Right renal pelvis (tissue), 4 donors: Measurements from ENCODE around the gene SHISA9. TPM values are rescaled to one million over a fixed set of nuclear protein-coding genes. Genes with fewer than 3 reads are reported as not detected.

Experiments
- DNase-seq, 4 donors: peaks; one replicate each; pipeline ENCODE4 v3.0.0-alpha.2; 2013; ENCODE audit warnings: low read depth in 4 of 4, low spot score in 3 of 4, missing footprints in 1 of 4
- polyA plus RNA-seq, 4 donors: library from polyadenylated mRNA; unstranded; fragments of 120-200 nt; gene quantifications; one replicate each; pipeline ENCODE4 v1.2.1, GENCODE V29; 2013; ENCODE audit not compliant: insufficient read length in 4 of 4

SHISA9 gene
- polyA plus RNA-seq, 4 donors: 3.8 to 5.2 (median 4.3) TPM

DNA sequence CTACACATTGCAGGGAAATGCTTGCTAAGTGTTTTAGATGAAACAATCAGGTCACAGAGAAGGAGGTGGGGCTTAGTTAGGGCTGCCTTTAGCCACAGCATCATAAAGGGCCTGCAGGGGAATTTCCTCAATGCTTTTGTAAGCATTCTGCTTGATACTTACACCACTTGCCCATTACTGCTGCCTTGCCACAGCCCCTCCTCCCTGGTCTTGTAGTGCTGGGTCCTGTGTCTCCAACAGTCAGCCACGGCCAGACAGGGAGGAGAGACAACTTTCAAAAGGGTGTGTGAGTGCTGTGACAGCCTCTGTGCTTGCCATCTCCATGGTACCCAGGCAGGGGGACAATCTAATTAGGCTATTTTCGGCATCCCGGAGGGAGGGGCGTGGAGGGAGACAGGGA lies 111.2 kb downstream of the SHISA9 start:
- DNase-seq: no peak

- no peak for DNase-seq
These were observed 111.6 kb downstream of the SHISA9 start for GRCh38 chr16:13013043-13013442.

- no peak for DNase-seq
These were observed 113.1 kb downstream of the SHISA9 start for GRCh38 chr16:13014476-13014875.

GRCh38 chr16:13018026-13018425 lies 116.6 kb downstream of the SHISA9 start:
- no peak for DNase-seq

DNA sequence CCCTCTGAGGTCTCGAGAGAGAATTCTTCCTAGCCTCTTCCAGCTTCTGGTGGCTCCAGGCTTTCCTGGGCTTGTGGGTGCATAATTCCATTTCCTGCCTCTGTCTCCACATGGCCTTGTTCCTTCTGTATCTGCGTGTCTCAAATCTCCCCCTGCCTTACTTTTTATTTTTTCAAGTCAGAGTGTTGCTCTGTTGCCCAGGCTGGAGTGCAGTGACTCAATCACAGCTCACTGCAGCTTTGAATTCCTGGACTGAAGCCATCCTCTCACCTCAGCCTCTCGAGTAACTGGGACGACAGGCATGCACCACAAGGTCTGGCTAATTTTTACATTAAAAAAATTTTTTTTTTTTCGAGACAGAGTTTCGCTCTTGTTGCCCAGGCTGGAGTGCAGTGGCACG lies 120.6 kb downstream of the SHISA9 start:
- DNase-seq: no peak

DNA sequence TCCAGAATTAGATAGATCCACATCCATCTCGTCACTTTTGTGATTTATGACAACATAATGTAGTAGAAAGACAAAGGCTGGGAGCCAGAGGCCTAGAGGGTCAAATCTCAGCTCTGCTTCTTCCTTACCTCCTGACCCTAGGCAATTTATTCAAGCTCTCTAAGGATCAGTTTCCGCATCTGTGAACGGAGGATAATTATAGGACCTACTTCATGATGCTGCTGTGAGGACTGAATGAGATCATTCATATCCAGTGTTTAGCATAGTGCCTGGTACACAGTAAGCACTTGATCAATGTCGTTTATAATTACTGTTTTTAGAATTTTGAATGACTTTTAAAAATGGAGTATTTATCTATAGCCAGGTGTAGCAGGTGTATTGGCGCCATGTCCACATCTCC lies 128.4 kb downstream of the SHISA9 start:
- no peak for DNase-seq

- DNase-seq: no peak
These were observed 129.4 kb downstream of the SHISA9 start for GRCh38 chr16:13030769-13031168.

DNA sequence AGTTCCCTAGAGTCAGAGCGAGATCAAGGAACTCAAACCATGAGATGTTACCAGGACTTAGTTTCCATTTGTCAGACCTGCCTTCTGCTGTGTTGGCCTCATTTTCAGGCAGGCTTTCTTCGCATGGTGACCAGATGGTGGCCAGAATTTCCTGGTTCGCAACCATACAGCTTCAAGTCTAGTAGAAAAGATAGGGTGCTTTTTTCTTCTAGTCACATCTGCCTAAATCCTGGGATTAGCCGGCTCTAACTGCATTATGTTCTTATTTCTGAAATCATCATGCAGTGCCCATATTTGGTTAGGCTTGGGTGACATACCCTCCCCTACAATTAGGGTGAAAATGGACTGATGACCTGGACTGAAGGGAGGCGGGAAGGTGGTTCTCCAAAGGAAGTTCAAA lies 131.5 kb downstream of the SHISA9 start:
- no peak for DNase-seq

DNA sequence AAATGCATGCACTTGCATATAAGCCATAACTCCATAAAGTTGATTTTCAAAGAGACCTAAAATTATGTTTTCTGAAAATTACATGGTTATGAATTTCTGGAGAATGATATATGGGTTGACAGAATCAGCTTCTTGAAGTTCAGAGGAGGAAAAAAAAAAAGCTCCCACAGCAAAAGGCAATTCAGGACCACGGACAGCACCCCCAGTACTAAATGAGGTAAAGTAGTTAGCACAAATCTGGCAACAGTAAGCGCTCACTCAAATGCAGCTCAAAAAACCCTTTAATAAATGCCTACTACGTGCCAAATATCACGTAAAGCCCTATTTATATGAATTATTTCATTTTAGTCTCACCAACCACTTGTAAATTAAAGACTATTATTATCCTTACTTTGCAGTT lies 135.2 kb downstream of the SHISA9 start:
- DNase-seq: peak; percentile 57 to 68 (median 62)

GRCh38 chr16:13038591-13038990 lies 137.2 kb downstream of the SHISA9 start:
- DNase-seq: no peak

DNA sequence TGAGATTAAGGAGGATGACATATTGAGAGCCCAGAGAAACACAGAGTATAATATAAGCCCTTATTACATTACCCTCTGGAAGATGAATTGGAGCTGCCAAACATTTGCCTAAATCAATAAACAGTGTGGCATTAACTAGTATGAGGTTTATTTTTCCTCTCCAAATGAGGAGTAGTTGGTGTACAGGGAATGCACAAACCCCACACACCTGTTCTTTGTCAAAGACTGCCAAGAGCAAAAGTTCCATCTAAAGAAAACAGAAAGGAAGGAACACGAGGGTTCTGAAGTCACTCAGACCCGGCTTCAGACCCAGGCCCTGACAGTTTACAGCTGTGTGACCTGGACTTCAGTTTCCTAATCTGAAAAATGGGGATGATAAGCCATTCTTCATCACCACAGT lies 138.1 kb downstream of the SHISA9 start:
- no peak for DNase-seq

GRCh38 chr16:13041180-13041579 lies 139.8 kb downstream of the SHISA9 start:
- DNase-seq: no peak

GRCh38 chr16:13041646-13042290 lies 140.4 kb downstream of the SHISA9 start:
- DNase-seq: no peak

DNA sequence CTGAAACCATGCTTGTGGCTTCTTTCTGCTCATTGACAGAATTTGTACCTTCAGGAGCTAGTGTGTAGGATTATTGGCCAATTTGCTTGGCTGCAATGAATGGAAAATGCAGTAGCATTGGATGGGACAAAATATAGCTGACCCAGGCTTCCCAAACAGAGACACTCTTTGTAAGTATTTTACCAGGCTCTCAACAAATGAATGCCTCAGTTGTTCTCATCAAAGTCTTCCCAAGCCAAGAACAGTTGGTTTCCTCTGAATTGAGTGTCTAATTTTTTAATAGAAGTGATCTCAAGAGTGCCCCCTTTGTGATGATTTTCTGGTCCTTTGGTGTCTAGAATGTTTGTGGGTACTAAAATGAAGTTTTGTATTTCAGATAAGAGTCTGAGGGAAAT lies 140.9 kb downstream of the SHISA9 start:
- DNase-seq: no peak

GRCh38 chr16:13046061-13046821 lies 144.8 kb downstream of the SHISA9 start:
- DNase-seq: no peak

DNA sequence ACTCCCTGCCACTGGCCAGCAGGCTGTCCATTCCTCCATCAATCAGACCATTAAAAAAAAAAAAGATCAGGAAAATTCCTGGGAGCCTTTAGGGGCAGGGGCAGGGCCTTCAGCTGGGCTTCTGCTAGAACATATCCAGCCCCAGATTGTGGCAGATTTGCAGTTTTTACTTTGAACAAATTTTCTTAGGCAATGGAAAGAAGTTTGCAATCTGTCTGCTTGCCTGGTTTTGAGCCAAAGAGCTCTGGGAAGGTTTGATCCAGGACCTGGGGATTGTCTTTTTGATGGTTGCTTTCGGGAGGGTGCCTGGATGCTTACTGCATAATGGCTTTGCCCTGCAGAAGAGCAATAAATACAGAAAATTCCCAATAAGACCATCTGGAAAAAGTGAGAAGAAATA lies 145.9 kb downstream of the SHISA9 start:
- DNase-seq: no peak

DNA sequence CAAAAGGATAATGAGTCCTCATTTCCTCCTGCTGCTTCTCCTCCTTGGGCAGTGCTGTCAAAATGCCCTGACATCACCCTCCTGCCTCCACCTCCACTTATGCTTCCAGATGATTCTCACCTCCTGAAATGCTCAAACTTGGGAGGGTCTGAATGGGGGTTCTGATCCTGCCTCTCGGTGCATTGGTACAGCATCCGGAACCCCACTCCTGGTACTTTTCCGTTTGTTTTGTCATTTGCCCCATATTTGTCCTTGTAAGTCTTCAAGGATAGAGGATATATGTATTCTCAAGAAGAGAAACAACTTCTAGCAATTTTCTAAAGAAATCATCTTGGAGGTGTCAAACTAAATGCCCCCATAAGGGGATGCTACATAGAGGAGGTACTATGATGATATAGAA lies 148.3 kb downstream of the SHISA9 start:
- no peak for DNase-seq

DNA sequence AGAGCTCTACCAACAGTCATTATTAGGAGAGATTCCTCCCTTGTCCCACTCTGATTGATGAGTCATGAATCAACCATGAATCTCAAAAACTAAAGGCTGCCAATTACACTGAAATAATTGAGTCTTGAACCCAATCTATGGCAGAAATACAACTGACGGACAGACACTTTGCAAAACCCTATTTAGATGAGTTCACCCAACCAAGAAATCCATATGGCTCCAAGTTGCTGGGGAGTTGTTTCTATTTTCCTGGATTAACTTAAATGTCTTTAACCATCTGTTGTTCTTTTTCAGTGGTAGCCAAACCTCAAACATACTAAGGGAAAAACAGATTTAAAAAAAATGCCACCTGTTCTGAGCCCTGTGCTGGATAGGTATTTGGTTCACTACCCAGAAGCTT lies 151.0 kb downstream of the SHISA9 start:
- DNase-seq: no peak

GRCh38 chr16:13055480-13055879 lies 154.1 kb downstream of the SHISA9 start:
- DNase-seq: no peak

GRCh38 chr16:13056607-13057006 lies 155.2 kb downstream of the SHISA9 start:
- DNase-seq: no peak

- no peak for DNase-seq
These were observed 159.5 kb downstream of the SHISA9 start for GRCh38 chr16:13060932-13061331.

GRCh38 chr16:13061691-13062090 lies 160.3 kb downstream of the SHISA9 start:
- DNase-seq: no peak
